GM21723 (cell line): ENCODE measurements around the gene MAD1L1.
"Not testable (repeated sequence)": the region's sequence is repeated elsewhere in the genome, so short reads cannot be mapped to it uniquely, and the experiment has no call there.

ENCODE experiments used
- ATAC-seq: cut with Tn5 transposase; IDR thresholded peaks from one replicate; pipeline ENCODE4 v1.9.1; 2021; ENCODE audit warnings: mild to moderate bottlenecking, moderate library complexity; ENCODE audit not compliant: unreplicated experiment

MAD1L1 gene

GRCh38 chr7:2036786-2037185, 196.0 kb downstream of the MAD1L1 start:
- ATAC-seq: no peak

GRCh38 chr7:2036201-2036600, 196.5 kb downstream of the MAD1L1 start:
- ATAC-seq: not testable (repeated sequence)

- ATAC-seq: no peak
Observed at GRCh38 chr7:2034291-2035201, 198.2 kb downstream of the MAD1L1 start.

- no peak for ATAC-seq
Observed at GRCh38 chr7:2033586-2034135, 199.1 kb downstream of the MAD1L1 start.

- ATAC-seq: no peak
Observed at GRCh38 chr7:2032876-2033407, 199.8 kb downstream of the MAD1L1 start.

GRCh38 chr7:2032030-2032875, 200.5 kb downstream of the MAD1L1 start:
- no peak for ATAC-seq

- no peak for ATAC-seq
Observed at GRCh38 chr7:2031451-2031845, 201.3 kb downstream of the MAD1L1 start.

GRCh38 chr7:2030475-2031450, 202.0 kb downstream of the MAD1L1 start:
- no peak for ATAC-seq

GRCh38 chr7:2029936-2030335, 202.8 kb downstream of the MAD1L1 start:
- no peak for ATAC-seq

GRCh38 chr7:2029211-2029905, 203.4 kb downstream of the MAD1L1 start:
- ATAC-seq: no peak

- no peak for ATAC-seq
Observed at GRCh38 chr7:2028733-2029132, 204.0 kb downstream of the MAD1L1 start.

- ATAC-seq: no peak
Observed at GRCh38 chr7:2025188-2025587, 207.6 kb downstream of the MAD1L1 start.

- ATAC-seq: no peak
Observed at GRCh38 chr7:2024567-2024918, 208.2 kb downstream of the MAD1L1 start.

GRCh38 chr7:2023877-2024566, 208.7 kb downstream of the MAD1L1 start:
- no peak for ATAC-seq

- ATAC-seq: no peak
Observed at GRCh38 chr7:2022737-2023250, 210.0 kb downstream of the MAD1L1 start.

- no peak for ATAC-seq
Observed at GRCh38 chr7:2022021-2022409, 210.7 kb downstream of the MAD1L1 start.

GRCh38 chr7:2019711-2020511, 212.8 kb downstream of the MAD1L1 start:
- peak; percentile 74 for ATAC-seq

- ATAC-seq: peak; percentile 5
Observed at GRCh38 chr7:2019461-2019710, 213.4 kb downstream of the MAD1L1 start.
